Hepatocyte (in vitro differentiated cells): ENCODE measurements around the gene WASHC4.

Experiments
- EZH2 ChIP-seq: fragments of 200-600 bp; sonication (generic); IDR thresholded peaks from 2 replicates; pipeline ENCODE4 v1.6.1; 2016; ENCODE audit warnings: antibody characterized with exemption, mild to moderate bottlenecking, borderline replicate concordance
- TF ChIP-seq, protein P1 (sequence below): fragments of 200-600 bp; sonication (generic); IDR thresholded peaks from 2 replicates; pipeline ENCODE4 v1.5.1; 2016; ENCODE audit warnings: antibody characterized with exemption, mild to moderate bottlenecking; ENCODE audit not compliant: poor library complexity

DNA sequence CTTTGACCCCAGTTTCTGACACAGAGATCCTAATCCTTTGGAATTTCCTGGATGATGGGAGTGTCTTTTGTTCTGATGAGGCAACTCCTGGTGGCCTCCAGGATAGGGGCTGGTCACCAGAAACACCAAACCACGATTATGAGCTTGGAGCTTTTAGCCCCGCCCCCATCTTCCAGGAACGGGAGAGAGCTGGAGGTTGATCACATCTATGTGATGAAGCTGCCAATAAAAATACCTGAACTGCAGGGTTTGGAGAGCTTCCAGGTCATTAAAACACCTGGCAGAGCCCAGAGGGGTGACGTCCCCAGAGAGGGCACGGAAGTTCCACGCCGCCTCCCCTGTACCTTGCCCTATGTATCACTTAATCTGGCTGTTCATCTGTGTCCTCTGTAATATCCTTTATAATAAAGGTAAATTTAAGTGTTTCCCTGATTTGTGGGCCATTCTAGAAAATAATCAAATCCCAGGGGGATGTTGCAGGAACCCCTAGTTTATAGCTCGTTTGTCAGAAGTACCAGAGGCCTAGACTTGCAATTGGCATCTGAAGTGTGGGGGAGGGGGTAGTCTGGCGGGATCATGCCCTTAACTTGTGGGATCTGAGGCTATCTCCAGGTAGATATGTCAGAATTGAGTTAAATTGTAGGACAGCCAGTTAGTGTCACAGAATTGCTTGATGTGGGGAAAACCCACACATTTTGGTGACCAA, 107.3 kb downstream of the WASHC4 start:
- TF ChIP-seq, protein P1, sequence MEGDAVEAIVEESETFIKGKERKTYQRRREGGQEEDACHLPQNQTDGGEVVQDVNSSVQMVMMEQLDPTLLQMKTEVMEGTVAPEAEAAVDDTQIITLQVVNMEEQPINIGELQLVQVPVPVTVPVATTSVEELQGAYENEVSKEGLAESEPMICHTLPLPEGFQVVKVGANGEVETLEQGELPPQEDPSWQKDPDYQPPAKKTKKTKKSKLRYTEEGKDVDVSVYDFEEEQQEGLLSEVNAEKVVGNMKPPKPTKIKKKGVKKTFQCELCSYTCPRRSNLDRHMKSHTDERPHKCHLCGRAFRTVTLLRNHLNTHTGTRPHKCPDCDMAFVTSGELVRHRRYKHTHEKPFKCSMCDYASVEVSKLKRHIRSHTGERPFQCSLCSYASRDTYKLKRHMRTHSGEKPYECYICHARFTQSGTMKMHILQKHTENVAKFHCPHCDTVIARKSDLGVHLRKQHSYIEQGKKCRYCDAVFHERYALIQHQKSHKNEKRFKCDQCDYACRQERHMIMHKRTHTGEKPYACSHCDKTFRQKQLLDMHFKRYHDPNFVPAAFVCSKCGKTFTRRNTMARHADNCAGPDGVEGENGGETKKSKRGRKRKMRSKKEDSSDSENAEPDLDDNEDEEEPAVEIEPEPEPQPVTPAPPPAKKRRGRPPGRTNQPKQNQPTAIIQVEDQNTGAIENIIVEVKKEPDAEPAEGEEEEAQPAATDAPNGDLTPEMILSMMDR = no peak
- no peak for TF ChIP-seq EZH2
